Measurements from ENCODE around the gene PROSER2.

PROSER2 gene

GRCh38 chr10:11823122-11823988 lies at the start of gene PROSER2:
PROSER2 (plus strand) TSS chr10:11823356; CDS start chr10:11852078, 28,722 bp downstream.
- DNase-seq, result peak; percentile 31

GRCh38 chr10:11773761-11774441 lies 49.3 kb upstream of the PROSER2 start:
- DNase-seq, result no peak

- no peak for DNase-seq
These were observed 47.7 kb upstream of the PROSER2 start for GRCh38 chr10:11775412-11775811.

GRCh38 chr10:11776080-11776479 lies 47.1 kb upstream of the PROSER2 start:
- DNase-seq, result no peak

- DNase-seq, result no peak
These were observed 42.0 kb upstream of the PROSER2 start for GRCh38 chr10:11781114-11781513.

GRCh38 chr10:11782793-11783557 lies 40.2 kb upstream of the PROSER2 start:
- DNase-seq, result no peak

- no peak for DNase-seq
These were observed 39.6 kb upstream of the PROSER2 start for GRCh38 chr10:11783558-11783865.

GRCh38 chr10:11787374-11787773 lies 35.8 kb upstream of the PROSER2 start:
- DNase-seq, result no peak

- no peak for DNase-seq
These were observed 35.3 kb upstream of the PROSER2 start for GRCh38 chr10:11787846-11788245.

- DNase-seq, result no peak
These were observed 33.9 kb upstream of the PROSER2 start for GRCh38 chr10:11789306-11789705.

GRCh38 chr10:11789956-11790355 lies 33.2 kb upstream of the PROSER2 start:
- DNase-seq, result no peak

GRCh38 chr10:11793762-11794479 lies 29.2 kb upstream of the PROSER2 start:
- DNase-seq, result no peak

- no peak for DNase-seq
These were observed 28.6 kb upstream of the PROSER2 start for GRCh38 chr10:11794566-11794965.

GRCh38 chr10:11795101-11795920 lies 27.8 kb upstream of the PROSER2 start:
- DNase-seq, result no peak

GRCh38 chr10:11796474-11796873 lies 26.7 kb upstream of the PROSER2 start:
- DNase-seq, result no peak

- no peak for DNase-seq
These were observed 25.9 kb upstream of the PROSER2 start for GRCh38 chr10:11797281-11797680.

GRCh38 chr10:11797847-11798633 lies 25.1 kb upstream of the PROSER2 start:
- no peak for DNase-seq

GRCh38 chr10:11798845-11799735 lies 24.1 kb upstream of the PROSER2 start:
- DNase-seq, result no peak

- no peak for DNase-seq
These were observed 23.4 kb upstream of the PROSER2 start for GRCh38 chr10:11799736-11800080.

- no peak for DNase-seq
These were observed 18.8 kb upstream of the PROSER2 start for GRCh38 chr10:11804336-11804735.
